GM23338 (cell line): ENCODE data around the gene CACNA1C. TPM values are rescaled to one million over a fixed set of nuclear protein-coding genes. Genes with fewer than 3 reads are reported as not detected.

ENCODE experiments used
- ATAC-seq: fragments of 200-7000 bp; cut with Tn5 transposase; 3 replicates; pipeline ENCODE4 v1.9.1; 2020
- DNase-seq: peaks from one replicate; pipeline ENCODE4 v3.0.0-alpha.2; 2015; ENCODE audit warnings: low spot score
- H2AFZ ChIP-seq: fragments of 200-600 bp; sonication (generic); 2 replicates; pipeline ENCODE4 v1.8.0; 2016; ENCODE audit warnings: antibody characterized with exemption, mild to moderate bottlenecking, moderate library complexity
- H3F3A ChIP-seq: fragments of 200-600 bp; sonication (generic); replicated peaks from 2 replicates; pipeline ENCODE4 v1.8.0; 2017; ENCODE audit warnings: antibody characterized with exemption, mixed run types, low read depth
- H3K27ac ChIP-seq: fragments of 200-600 bp; sonication (generic); 2 replicates; pipeline ENCODE4 v1.6.1; 2016; ENCODE audit warnings: low read depth
- H3K27me3 ChIP-seq: fragments of 200-600 bp; sonication (generic); 2 replicates; pipeline ENCODE4 v1.8.0; 2016; ENCODE audit warnings: mild to moderate bottlenecking, mixed run types, moderate library complexity; ENCODE audit not compliant: insufficient read depth
- H3K36me3 ChIP-seq: fragments of 200-600 bp; sonication (generic); 2 replicates; pipeline ENCODE4 v1.8.0; 2016; ENCODE audit warnings: mild to moderate bottlenecking; ENCODE audit not compliant: insufficient read depth
- H3K4me1 ChIP-seq: fragments of 200-600 bp; sonication (generic); 2 replicates; pipeline ENCODE4 v1.8.0; 2016; ENCODE audit warnings: mild to moderate bottlenecking, moderate library complexity; ENCODE audit not compliant: insufficient read depth
- H3K4me2 ChIP-seq: fragments of 200-600 bp; sonication (generic); 2 replicates; pipeline ENCODE4 v1.7.1; 2017; ENCODE audit warnings: mixed run types
- H3K4me3 ChIP-seq: fragments of 200-600 bp; sonication (generic); 2 replicates; pipeline ENCODE4 v1.6.1; 2016; ENCODE audit warnings: mixed run types
- H3K79me2 ChIP-seq: fragments of 200-600 bp; sonication (generic); replicated peaks from 2 replicates; pipeline ENCODE4 v1.8.0; 2017; ENCODE audit warnings: mild to moderate bottlenecking; ENCODE audit not compliant: insufficient read depth
- H3K9me2 ChIP-seq: fragments of 200-600 bp; sonication (generic); 2 replicates; pipeline ENCODE4 v1.8.0; 2017; ENCODE audit not compliant: insufficient read depth
- H4K20me1 ChIP-seq: fragments of 200-600 bp; sonication (generic); replicated peaks from 2 replicates; pipeline ENCODE4 v1.8.0; 2017; ENCODE audit warnings: mild to moderate bottlenecking; ENCODE audit not compliant: insufficient read depth
- H3K27ac Mint-ChIP-seq: 2 replicates; pipeline ENCODE4 v1.8.0; 2020; ENCODE audit warnings: inconsistent platforms, mild to moderate bottlenecking, moderate library complexity, mixed read lengths
- H3K27me3 Mint-ChIP-seq: 3 replicates; pipeline ENCODE4 v1.8.0; 2022; ENCODE audit warnings: low read depth, mild to moderate bottlenecking, moderate library complexity, mixed read lengths, inconsistent platforms; ENCODE audit not compliant: insufficient read depth, poor library complexity
- H3K36me3 Mint-ChIP-seq: 3 replicates; pipeline ENCODE4 v1.8.0; 2021; ENCODE audit warnings: low read depth, mild to moderate bottlenecking, inconsistent platforms, moderate library complexity, mixed read lengths
- H3K4me1 Mint-ChIP-seq: 3 replicates; pipeline ENCODE4 v1.8.0; 2020; ENCODE audit warnings: mild to moderate bottlenecking, inconsistent platforms, mixed read lengths
- H3K4me3 Mint-ChIP-seq: 3 replicates; pipeline ENCODE4 v1.8.0; 2021; ENCODE audit warnings: moderate library complexity, mild to moderate bottlenecking, inconsistent platforms, mixed read lengths
- H3K9me3 Mint-ChIP-seq: 3 replicates; pipeline ENCODE4 v1.8.0; 2020; ENCODE audit warnings: moderate library complexity, mild to moderate bottlenecking, inconsistent platforms, mixed read lengths
- CREB1 ChIP-seq: fragments of 250-450 bp; sonication (Bioruptor Pico); IDR thresholded peaks from 2 replicates; pipeline ENCODE4 v1.5.0; 2020; ENCODE audit warnings: low read depth, mild to moderate bottlenecking, moderate library complexity
- EZH2 ChIP-seq: fragments of 200-600 bp; sonication (generic); IDR thresholded peaks from one replicate; pipeline ENCODE4 v1.8.0; 2017; ENCODE audit warnings: antibody characterized with exemption, mild to moderate bottlenecking, low read depth; ENCODE audit not compliant: unreplicated experiment
- EZH2phosphoT487 ChIP-seq: fragments of 200-600 bp; sonication (generic); IDR thresholded peaks from one replicate; pipeline ENCODE4 v1.8.1; 2018; ENCODE audit warnings: antibody characterized with exemption; ENCODE audit not compliant: unreplicated experiment
- JUNB ChIP-seq: IDR thresholded peaks from one replicate; pipeline ENCODE4 v1.6.1; 2016; ENCODE audit warnings: antibody characterized with exemption; ENCODE audit not compliant: unreplicated experiment
- NANOG ChIP-seq: IDR thresholded peaks from 2 replicates; pipeline ENCODE4 v1.6.1; 2016; ENCODE audit warnings: antibody characterized with exemption, borderline replicate concordance
- POLR2AphosphoS5 ChIP-seq: IDR thresholded peaks from 2 replicates; pipeline ENCODE4 v1.6.1; 2016; ENCODE audit warnings: antibody characterized with exemption, low read depth
- STAT1 ChIP-seq: IDR thresholded peaks from one replicate; pipeline ENCODE4 v1.6.1; 2016; ENCODE audit warnings: antibody characterized with exemption; ENCODE audit not compliant: unreplicated experiment
- ZNF114 ChIP-seq: fragments of 250-450 bp; sonication (Bioruptor Pico); IDR thresholded peaks from 2 replicates; pipeline ENCODE4 v1.5.0; 2020; ENCODE audit warnings: mild to moderate bottlenecking, moderate library complexity
- ZNF331 ChIP-seq: fragments of 250-450 bp; sonication (Bioruptor Pico); IDR thresholded peaks from 2 replicates; pipeline ENCODE4 v1.5.0; 2020; ENCODE audit warnings: low read depth, mild to moderate bottlenecking, moderate library complexity
- polyA plus RNA-seq: library from polyadenylated mRNA; unstranded; fragments of >200 nt; fragmentation: Nextera tagmentation; extraction: Ambion mirVana; gene quantifications from 2 replicates; pipeline ENCODE4 v1.2.1, GENCODE V29; 2016
- total RNA-seq: library from RNA; depleted of rRNA; stranded (reverse); fragments of >200 nt; shearing (Covaris generic); gene quantifications from 2 replicates; pipeline ENCODE4 v1.2.3, GENCODE V29; 2014
- TF ChIP-seq, protein P1 (sequence below), 2 experiments: fragments of 200-600 bp in 1 of 2; sonication (generic) in 1 of 2; conservative IDR thresholded peaks; 2 replicates each; pipeline versions ENCODE4 v1.5.1 to v1.6.1; 2016 to 2017; ENCODE audit warnings: antibody characterized with exemption in 2 of 2, low read depth in 2 of 2, mild to moderate bottlenecking in 2 of 2, moderate library complexity in 1 of 2
- TF ChIP-seq, protein P2 (sequence below): IDR thresholded peaks from one replicate; pipeline ENCODE4 v1.6.1; 2018; ENCODE audit warnings: antibody characterized with exemption; ENCODE audit not compliant: unreplicated experiment
- TF ChIP-seq, protein P3 (sequence below): fragments of 250-450 bp; sonication (Bioruptor Pico); IDR thresholded peaks from 2 replicates; pipeline ENCODE4 v1.5.0; 2020; ENCODE audit warnings: mild to moderate bottlenecking, moderate library complexity

Gene CACNA1C
- total and polyA plus RNA-seq, 2 experiments from 2014 or later = 0.78 to 2.1 TPM

- Mint-ChIP-seq H3K9me3 (no peaks in the 10 kb centered on the region), H3K27me3 (no peaks in the 10 kb centered on the region), H3K36me3 (no peaks in the 10 kb centered on the region), H3K4me3 (no peak overlapping the region), H3K4me1 (peaks cover 3% of the 10 kb centered on the region; the same call in 1 of the 3 replicates), H3K27ac (no peak overlapping the region)
- H3F3A ChIP-seq = no peaks in the 10 kb centered on the region
- H3K9me2 ChIP-seq = no peaks in the 10 kb centered on the region
- no peaks in the 10 kb centered on the region for H3K4me1 ChIP-seq
- no peak for DNase-seq
- H2AFZ ChIP-seq = no peak overlapping the region
- no peaks in the 10 kb centered on the region for H3K79me2 ChIP-seq
- no peaks in the 10 kb centered on the region for H4K20me1 ChIP-seq
- no peak for TF ChIP-seq STAT1
- no peak for TF ChIP-seq ZNF114
- no peak for TF ChIP-seq POLR2AphosphoS5
- TF ChIP-seq EZH2phosphoT487 = no peak
- no peak for TF ChIP-seq NANOG
- TF ChIP-seq EZH2 = no peak
- TF ChIP-seq, protein P1, sequence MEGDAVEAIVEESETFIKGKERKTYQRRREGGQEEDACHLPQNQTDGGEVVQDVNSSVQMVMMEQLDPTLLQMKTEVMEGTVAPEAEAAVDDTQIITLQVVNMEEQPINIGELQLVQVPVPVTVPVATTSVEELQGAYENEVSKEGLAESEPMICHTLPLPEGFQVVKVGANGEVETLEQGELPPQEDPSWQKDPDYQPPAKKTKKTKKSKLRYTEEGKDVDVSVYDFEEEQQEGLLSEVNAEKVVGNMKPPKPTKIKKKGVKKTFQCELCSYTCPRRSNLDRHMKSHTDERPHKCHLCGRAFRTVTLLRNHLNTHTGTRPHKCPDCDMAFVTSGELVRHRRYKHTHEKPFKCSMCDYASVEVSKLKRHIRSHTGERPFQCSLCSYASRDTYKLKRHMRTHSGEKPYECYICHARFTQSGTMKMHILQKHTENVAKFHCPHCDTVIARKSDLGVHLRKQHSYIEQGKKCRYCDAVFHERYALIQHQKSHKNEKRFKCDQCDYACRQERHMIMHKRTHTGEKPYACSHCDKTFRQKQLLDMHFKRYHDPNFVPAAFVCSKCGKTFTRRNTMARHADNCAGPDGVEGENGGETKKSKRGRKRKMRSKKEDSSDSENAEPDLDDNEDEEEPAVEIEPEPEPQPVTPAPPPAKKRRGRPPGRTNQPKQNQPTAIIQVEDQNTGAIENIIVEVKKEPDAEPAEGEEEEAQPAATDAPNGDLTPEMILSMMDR (conservative IDR thresholded peaks at IDR 0.05; ENCODE audit: low read depth in 2 of 2) = no peak
- TF ChIP-seq JUNB = no peak
- TF ChIP-seq, protein P2, sequence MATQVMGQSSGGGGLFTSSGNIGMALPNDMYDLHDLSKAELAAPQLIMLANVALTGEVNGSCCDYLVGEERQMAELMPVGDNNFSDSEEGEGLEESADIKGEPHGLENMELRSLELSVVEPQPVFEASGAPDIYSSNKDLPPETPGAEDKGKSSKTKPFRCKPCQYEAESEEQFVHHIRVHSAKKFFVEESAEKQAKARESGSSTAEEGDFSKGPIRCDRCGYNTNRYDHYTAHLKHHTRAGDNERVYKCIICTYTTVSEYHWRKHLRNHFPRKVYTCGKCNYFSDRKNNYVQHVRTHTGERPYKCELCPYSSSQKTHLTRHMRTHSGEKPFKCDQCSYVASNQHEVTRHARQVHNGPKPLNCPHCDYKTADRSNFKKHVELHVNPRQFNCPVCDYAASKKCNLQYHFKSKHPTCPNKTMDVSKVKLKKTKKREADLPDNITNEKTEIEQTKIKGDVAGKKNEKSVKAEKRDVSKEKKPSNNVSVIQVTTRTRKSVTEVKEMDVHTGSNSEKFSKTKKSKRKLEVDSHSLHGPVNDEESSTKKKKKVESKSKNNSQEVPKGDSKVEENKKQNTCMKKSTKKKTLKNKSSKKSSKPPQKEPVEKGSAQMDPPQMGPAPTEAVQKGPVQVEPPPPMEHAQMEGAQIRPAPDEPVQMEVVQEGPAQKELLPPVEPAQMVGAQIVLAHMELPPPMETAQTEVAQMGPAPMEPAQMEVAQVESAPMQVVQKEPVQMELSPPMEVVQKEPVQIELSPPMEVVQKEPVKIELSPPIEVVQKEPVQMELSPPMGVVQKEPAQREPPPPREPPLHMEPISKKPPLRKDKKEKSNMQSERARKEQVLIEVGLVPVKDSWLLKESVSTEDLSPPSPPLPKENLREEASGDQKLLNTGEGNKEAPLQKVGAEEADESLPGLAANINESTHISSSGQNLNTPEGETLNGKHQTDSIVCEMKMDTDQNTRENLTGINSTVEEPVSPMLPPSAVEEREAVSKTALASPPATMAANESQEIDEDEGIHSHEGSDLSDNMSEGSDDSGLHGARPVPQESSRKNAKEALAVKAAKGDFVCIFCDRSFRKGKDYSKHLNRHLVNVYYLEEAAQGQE = no peak
- TF ChIP-seq, protein P3, sequence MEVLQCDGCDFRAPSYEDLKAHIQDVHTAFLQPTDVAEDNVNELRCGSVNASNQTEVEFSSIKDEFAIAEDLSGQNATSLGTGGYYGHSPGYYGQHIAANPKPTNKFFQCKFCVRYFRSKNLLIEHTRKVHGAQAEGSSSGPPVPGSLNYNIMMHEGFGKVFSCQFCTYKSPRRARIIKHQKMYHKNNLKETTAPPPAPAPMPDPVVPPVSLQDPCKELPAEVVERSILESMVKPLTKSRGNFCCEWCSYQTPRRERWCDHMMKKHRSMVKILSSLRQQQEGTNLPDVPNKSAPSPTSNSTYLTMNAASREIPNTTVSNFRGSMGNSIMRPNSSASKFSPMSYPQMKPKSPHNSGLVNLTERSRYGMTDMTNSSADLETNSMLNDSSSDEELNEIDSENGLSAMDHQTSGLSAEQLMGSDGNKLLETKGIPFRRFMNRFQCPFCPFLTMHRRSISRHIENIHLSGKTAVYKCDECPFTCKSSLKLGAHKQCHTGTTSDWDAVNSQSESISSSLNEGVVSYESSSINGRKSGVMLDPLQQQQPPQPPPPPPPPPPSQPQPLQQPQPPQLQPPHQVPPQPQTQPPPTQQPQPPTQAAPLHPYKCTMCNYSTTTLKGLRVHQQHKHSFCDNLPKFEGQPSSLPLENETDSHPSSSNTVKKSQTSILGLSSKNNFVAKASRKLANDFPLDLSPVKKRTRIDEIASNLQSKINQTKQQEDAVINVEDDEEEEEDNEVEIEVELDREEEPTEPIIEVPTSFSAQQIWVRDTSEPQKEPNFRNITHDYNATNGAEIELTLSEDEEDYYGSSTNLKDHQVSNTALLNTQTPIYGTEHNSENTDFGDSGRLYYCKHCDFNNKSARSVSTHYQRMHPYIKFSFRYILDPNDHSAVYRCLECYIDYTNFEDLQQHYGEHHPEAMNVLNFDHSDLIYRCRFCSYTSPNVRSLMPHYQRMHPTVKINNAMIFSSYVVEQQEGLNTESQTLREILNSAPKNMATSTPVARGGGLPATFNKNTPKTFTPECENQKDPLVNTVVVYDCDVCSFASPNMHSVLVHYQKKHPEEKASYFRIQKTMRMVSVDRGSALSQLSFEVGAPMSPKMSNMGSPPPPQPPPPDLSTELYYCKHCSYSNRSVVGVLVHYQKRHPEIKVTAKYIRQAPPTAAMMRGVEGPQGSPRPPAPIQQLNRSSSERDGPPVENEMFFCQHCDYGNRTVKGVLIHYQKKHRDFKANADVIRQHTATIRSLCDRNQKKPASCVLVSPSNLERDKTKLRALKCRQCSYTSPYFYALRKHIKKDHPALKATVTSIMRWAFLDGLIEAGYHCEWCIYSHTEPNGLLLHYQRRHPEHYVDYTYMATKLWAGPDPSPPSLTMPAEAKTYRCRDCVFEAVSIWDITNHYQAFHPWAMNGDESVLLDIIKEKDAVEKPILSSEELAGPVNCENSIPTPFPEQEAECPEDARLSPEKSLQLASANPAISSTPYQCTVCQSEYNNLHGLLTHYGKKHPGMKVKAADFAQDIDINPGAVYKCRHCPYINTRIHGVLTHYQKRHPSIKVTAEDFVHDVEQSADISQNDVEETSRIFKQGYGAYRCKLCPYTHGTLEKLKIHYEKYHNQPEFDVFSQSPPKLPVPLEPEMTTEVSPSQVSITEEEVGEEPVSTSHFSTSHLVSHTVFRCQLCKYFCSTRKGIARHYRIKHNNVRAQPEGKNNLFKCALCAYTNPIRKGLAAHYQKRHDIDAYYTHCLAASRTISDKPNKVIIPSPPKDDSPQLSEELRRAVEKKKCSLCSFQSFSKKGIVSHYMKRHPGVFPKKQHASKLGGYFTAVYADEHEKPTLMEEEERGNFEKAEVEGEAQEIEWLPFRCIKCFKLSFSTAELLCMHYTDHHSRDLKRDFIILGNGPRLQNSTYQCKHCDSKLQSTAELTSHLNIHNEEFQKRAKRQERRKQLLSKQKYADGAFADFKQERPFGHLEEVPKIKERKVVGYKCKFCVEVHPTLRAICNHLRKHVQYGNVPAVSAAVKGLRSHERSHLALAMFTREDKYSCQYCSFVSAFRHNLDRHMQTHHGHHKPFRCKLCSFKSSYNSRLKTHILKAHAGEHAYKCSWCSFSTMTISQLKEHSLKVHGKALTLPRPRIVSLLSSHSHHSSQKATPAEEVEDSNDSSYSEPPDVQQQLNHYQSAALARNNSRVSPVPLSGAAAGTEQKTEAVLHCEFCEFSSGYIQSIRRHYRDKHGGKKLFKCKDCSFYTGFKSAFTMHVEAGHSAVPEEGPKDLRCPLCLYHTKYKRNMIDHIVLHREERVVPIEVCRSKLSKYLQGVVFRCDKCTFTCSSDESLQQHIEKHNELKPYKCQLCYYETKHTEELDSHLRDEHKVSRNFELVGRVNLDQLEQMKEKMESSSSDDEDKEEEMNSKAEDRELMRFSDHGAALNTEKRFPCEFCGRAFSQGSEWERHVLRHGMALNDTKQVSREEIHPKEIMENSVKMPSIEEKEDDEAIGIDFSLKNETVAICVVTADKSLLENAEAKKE = no peak
- TF ChIP-seq CREB1 = no peak
- no peak for TF ChIP-seq ZNF331 (CRISPR knock-in tag)
- no peak for ATAC-seq
- H3K36me3 ChIP-seq = no peaks in the 10 kb centered on the region
- H3K27ac ChIP-seq = no peak overlapping the region
- no peak overlapping the region for H3K4me2 ChIP-seq
- H3K27me3 ChIP-seq = no peaks in the 10 kb centered on the region
- H3K4me3 ChIP-seq = no peak overlapping the region
Observed at GRCh38 chr12:2403221-2403976, 350.6 kb downstream of the CACNA1C start.
